HFFc6 (cell line): ENCODE results near the gene ACVR1B. TPM values are rescaled to one million over a fixed set of nuclear protein-coding genes. Genes with fewer than 3 reads are reported as not detected.

ENCODE experiments used
- DNase-seq: peaks from one replicate; pipeline ENCODE4 v3.0.0-alpha.2; 2018
- H3K27ac Mint-ChIP-seq: 2 replicates; pipeline ENCODE4 v1.8.0; 2020; ENCODE audit warnings: mild to moderate bottlenecking, mixed read lengths
- H3K27me3 Mint-ChIP-seq: 2 replicates; pipeline ENCODE4 v1.8.0; 2021; ENCODE audit warnings: mild to moderate bottlenecking, moderate library complexity, mixed read lengths; ENCODE audit not compliant: insufficient read depth
- H3K36me3 Mint-ChIP-seq: 2 replicates; pipeline ENCODE4 v1.8.0; 2021; ENCODE audit warnings: low read depth, mixed read lengths
- H3K4me1 Mint-ChIP-seq: 2 replicates; pipeline ENCODE4 v1.8.0; 2020; ENCODE audit warnings: low read depth, mixed read lengths
- H3K4me3 Mint-ChIP-seq: 2 replicates; pipeline ENCODE4 v1.8.0; 2020; ENCODE audit warnings: mild to moderate bottlenecking, moderate library complexity, mixed read lengths
- H3K9me3 Mint-ChIP-seq: 2 replicates; pipeline ENCODE4 v1.8.0; 2020; ENCODE audit warnings: mild to moderate bottlenecking, mixed read lengths
- total RNA-seq, 6 experiments: library from RNA; stranded (reverse); fragmentation: NEBNext Ultra II Directional; extraction: Animal tissue kit (Norgen Biotek cat#: 25700); gene quantifications; 2 replicates in 1 of 6; 3 replicates in 5 of 6; pipeline ENCODE4 v1.2.3, GENCODE V29; 2021
- TF ChIP-seq, protein P1 (sequence below): fragments of 200-600 bp; sonication (generic); IDR thresholded peaks from 2 replicates; pipeline ENCODE4 v1.5.0; 2021; ENCODE audit warnings: antibody characterized with exemption, mild to moderate bottlenecking

Gene ACVR1B
- total RNA-seq, 6 experiments from 2014 or later, result 13.1 to 15.2 (median 14.0) TPM

DNA sequence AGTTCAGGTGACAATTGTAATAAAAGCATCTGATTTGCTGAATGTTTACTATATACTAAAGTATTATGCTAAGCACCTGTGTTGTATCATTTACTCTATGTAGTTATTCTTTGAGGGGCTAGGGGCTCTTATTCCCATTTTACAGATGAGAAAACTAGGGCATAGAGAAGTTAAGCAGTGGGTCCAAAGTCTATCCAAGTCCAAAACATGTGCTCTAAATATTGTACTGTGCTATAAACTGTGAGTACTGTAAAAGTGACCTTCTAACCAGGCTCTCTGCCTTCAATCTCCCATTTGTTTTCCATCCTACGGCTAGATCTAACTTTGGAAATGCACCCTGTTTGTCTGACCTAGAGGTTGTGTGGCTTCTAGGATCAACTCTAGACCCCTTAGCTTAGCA, 9.0 kb downstream of the ACVR1B start:
- H3K27me3 Mint-ChIP-seq, result no peaks in the 10 kb centered on the region; the same call in 1 of the 2 replicates
- no peak for DNase-seq
- peaks cover 15% of the 10 kb centered on the region for H3K36me3 Mint-ChIP-seq
- peaks cover 13% of the 10 kb centered on the region for H3K4me1 Mint-ChIP-seq
- no peaks in the 10 kb centered on the region for H3K9me3 Mint-ChIP-seq
- H3K27ac Mint-ChIP-seq, result no peak overlapping the region
- TF ChIP-seq, protein P1, sequence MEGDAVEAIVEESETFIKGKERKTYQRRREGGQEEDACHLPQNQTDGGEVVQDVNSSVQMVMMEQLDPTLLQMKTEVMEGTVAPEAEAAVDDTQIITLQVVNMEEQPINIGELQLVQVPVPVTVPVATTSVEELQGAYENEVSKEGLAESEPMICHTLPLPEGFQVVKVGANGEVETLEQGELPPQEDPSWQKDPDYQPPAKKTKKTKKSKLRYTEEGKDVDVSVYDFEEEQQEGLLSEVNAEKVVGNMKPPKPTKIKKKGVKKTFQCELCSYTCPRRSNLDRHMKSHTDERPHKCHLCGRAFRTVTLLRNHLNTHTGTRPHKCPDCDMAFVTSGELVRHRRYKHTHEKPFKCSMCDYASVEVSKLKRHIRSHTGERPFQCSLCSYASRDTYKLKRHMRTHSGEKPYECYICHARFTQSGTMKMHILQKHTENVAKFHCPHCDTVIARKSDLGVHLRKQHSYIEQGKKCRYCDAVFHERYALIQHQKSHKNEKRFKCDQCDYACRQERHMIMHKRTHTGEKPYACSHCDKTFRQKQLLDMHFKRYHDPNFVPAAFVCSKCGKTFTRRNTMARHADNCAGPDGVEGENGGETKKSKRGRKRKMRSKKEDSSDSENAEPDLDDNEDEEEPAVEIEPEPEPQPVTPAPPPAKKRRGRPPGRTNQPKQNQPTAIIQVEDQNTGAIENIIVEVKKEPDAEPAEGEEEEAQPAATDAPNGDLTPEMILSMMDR, result no peak
- no peak overlapping the region for H3K4me3 Mint-ChIP-seq

DNA sequence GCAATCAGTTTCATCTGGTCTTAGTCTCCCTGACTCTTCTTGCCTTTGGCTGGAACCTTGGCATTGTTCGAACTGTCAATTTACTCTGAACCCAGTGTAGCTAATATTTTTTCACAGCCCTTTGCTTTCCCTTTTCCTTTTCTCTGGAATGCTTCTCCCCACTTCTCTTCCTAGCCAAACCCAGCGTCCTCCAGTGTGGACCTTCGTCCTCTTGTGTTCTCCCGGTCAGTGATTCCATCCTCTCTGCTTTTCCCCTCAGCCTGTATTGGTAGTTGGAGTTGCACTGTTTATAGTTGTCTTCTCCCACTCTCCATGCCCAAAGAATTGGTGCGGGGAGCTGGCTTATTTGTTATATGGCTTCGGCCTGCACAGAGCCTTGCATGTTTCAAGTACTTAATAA, 9.4 kb downstream of the ACVR1B start:
- no peak overlapping the region for H3K4me3 Mint-ChIP-seq

DNA sequence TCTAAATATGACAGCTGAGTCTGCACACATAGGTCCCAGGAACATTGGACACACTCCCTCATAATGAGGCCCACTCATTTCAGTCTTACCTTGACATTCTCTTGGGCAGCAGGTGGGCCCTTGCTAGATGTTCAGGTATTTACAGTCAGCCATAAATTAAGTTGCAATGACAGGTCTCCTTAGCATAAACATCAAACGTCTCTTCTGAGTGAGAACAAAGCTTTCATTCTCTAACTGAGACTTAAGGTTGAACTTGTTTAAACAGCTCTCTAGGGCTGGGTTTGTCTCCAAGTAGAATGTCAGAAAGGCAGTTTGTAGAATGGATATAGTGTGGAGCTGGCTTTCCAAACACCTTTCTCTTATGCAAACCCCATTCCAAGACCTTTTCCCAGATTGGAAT, 10.3 kb downstream of the ACVR1B start:
- H3K4me1 Mint-ChIP-seq, result peaks cover 6% of the 10 kb centered on the region
- TF ChIP-seq, protein P1, result no peak
- no peak overlapping the region for H3K27ac Mint-ChIP-seq
- peaks cover 4% of the 10 kb centered on the region; the same call in 1 of the 2 replicates for H3K9me3 Mint-ChIP-seq
- no peak for DNase-seq
- H3K36me3 Mint-ChIP-seq, result peaks cover 22% of the 10 kb centered on the region
- H3K4me3 Mint-ChIP-seq, result no peak overlapping the region
- no peaks in the 10 kb centered on the region; the same call in 1 of the 2 replicates for H3K27me3 Mint-ChIP-seq

More for the DNA sequence above, 9.4 kb downstream of the ACVR1B start:
- TF ChIP-seq, protein P1, result no peak
- H3K27me3 Mint-ChIP-seq, result no peaks in the 10 kb centered on the region; the same call in 1 of the 2 replicates
- DNase-seq, result no peak
- H3K27ac Mint-ChIP-seq, result no peak overlapping the region
- peaks cover 4% of the 10 kb centered on the region; the same call in 1 of the 2 replicates for H3K9me3 Mint-ChIP-seq
- H3K4me1 Mint-ChIP-seq, result peaks cover 9% of the 10 kb centered on the region
- H3K36me3 Mint-ChIP-seq, result peaks cover 19% of the 10 kb centered on the region

DNA sequence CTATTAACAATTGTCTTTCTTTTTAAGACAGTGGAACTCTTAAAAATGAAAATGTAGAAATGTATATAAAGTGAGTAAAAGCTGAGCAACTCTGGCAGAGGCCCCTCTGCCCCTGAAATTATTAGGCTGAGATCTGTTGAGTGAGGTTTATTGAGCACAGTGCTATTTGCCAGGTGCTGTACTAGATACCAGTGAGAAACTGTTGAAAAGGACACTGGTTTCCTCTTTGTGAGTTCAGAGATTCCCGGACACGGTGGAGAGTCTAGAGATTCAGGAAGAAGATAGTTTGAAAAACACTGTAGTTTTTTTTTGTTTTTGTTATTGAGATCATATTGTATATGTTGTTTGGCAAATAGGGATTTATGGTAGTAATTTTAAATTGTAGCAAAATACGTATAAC, 11.2 kb downstream of the ACVR1B start:
- H3K27me3 Mint-ChIP-seq, result no peaks in the 10 kb centered on the region; the same call in 1 of the 2 replicates
- DNase-seq, result no peak
- peaks cover 22% of the 10 kb centered on the region for H3K36me3 Mint-ChIP-seq
- no peak overlapping the region for H3K27ac Mint-ChIP-seq
- peaks cover 6% of the 10 kb centered on the region for H3K4me1 Mint-ChIP-seq
- H3K9me3 Mint-ChIP-seq, result peaks cover 4% of the 10 kb centered on the region; the same call in 1 of the 2 replicates
- TF ChIP-seq, protein P1, result no peak
- H3K4me3 Mint-ChIP-seq, result no peak overlapping the region

DNA sequence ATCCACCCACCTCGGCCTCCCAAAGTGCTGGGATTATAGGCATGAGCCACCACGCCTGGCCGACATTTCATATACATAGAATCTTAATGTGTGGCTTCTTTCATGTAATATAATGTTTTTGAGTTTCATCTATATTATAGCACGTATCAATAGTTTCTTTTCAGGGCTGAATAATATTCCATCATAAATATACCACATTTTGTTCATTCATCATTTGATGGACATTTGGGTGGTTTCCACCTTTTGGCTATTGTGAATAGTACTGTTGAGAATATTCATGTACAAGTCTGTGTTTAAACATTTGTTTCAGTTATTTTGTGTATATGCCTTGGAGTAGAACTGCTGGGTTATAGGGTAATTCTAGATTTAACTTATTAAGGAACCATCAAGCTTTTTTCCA, 12.0 kb downstream of the ACVR1B start:
- H3K9me3 Mint-ChIP-seq, result peaks cover 4% of the 10 kb centered on the region; the same call in 1 of the 2 replicates
- no peak overlapping the region for H3K27ac Mint-ChIP-seq
- peaks cover 22% of the 10 kb centered on the region for H3K36me3 Mint-ChIP-seq
- TF ChIP-seq, protein P1, result no peak
- H3K27me3 Mint-ChIP-seq, result no peaks in the 10 kb centered on the region; the same call in 1 of the 2 replicates
- DNase-seq, result no peak
- peaks cover 6% of the 10 kb centered on the region for H3K4me1 Mint-ChIP-seq
- H3K4me3 Mint-ChIP-seq, result no peak overlapping the region
